ENCODE measurements around the gene BCR. TPM values are rescaled to one million over a fixed set of nuclear protein-coding genes. Genes with fewer than 3 reads are reported as not detected.
A peak's percentile ranks its signal among the peaks of the same experiment; 100 is the strongest.

BCR gene
- total RNA-seq, 2 experiments from 2014 or later, result 62.3 to 63.3 TPM

DNA sequence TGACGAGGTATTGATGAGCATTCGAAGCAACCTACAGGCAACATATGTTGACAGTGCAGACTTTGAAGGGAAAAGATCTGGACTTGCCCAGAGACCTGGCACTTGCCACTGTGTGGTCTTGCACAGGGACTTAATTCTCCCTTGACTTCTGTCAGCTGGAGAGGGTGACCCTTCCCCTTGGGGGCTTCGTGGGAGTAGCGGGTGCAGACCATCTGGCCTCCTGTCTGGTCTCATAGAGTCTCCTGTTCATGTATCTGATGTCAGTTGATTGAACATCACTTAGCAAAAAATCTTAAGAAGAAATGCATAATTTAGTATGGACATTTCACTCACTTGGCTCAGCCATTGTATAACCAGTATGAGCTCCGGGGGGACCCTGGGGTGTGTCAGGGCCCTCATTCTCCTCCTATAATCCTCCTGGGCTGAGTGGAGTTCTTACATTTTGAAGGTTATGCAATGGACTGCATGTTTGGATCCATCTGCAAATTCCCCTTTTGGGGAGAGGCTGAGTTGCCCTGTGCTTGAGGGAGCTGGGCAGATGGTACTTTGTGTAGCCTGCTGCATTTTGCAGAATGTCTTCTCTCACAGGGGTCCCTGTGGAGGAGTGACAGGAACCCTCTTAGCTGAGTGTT lies 13.0 kb downstream of the BCR start:
- CTCF ChIA-PET, result interaction anchor here (0.9 kb wide), 1 partner anchor 10 kb away, joined by 3 read pairs; no protein-coding TSS in a partner anchor
- Mint-ChIP-seq H3K4me3 (no peak overlapping the region), H3K9me3 (no peaks in the 10 kb centered on the region), H3K27me3 (ENCODE audit: low read depth) (no peaks in the 10 kb centered on the region), H3K4me1 (ENCODE audit: low read depth) (peaks cover 41% of the 10 kb centered on the region), H3K36me3 (ENCODE audit: low read depth) (peaks cover 16% of the 10 kb centered on the region), H3K27ac (no peak overlapping the region)
- intact Hi-C loops (cut with micrococcal nuclease), result no loop called here
- DNase-seq, result no peak

DNA sequence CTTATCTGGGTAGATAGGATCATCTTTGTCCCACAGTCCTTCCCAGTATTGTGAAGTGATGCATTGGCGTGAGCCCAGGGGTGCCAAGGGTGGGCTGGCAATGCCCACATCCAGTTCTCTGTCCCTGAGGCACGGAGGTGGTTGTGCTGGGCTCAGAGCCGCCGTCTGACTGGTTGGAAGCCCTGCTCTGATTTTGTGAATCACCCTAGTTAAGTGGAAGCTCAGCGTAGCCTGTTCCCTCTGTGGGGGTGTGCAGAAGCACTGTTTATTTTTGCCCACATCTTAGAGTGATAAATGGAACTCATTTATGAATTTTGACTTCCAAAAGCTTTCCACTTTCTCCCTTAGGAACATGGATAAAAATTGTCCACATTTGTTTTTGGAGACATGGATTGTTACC lies 13.6 kb downstream of the BCR start:
- H3K4me3 Mint-ChIP-seq, result no peak overlapping the region
- no peak overlapping the region for H3K27ac Mint-ChIP-seq
- intact Hi-C loops (cut with micrococcal nuclease), result no loop called here
- CTCF ChIA-PET, result interaction anchor here (0.9 kb wide), 1 partner anchor 11 kb away, joined by 3 read pairs; no protein-coding TSS in a partner anchor
- peaks cover 47% of the 10 kb centered on the region for H3K4me1 Mint-ChIP-seq (ENCODE audit: low read depth)
- no peaks in the 10 kb centered on the region for H3K27me3 Mint-ChIP-seq (ENCODE audit: low read depth)
- H3K36me3 Mint-ChIP-seq (ENCODE audit: low read depth), result peaks cover 16% of the 10 kb centered on the region
- DNase-seq, result no peak
- H3K9me3 Mint-ChIP-seq, result no peaks in the 10 kb centered on the region

- CTCF ChIA-PET, result interaction anchor here (0.7 kb wide), 1 partner anchor 56 kb away, joined by 3 read pairs; no protein-coding TSS in a partner anchor
- H3K4me3 Mint-ChIP-seq, result no peak overlapping the region
- DNase-seq, result no peak
- intact Hi-C loops (cut with micrococcal nuclease), result no loop called here
- H3K27ac Mint-ChIP-seq, result no peak overlapping the region
- no peaks in the 10 kb centered on the region for H3K9me3 Mint-ChIP-seq
- peaks cover 14% of the 10 kb centered on the region for H3K36me3 Mint-ChIP-seq (ENCODE audit: low read depth)
- H3K27me3 Mint-ChIP-seq (ENCODE audit: low read depth), result no peaks in the 10 kb centered on the region
- peaks cover 51% of the 10 kb centered on the region for H3K4me1 Mint-ChIP-seq (ENCODE audit: low read depth)
Observed at GRCh38 chr22:23196165-23196564, 15.9 kb downstream of the BCR start.

DNA sequence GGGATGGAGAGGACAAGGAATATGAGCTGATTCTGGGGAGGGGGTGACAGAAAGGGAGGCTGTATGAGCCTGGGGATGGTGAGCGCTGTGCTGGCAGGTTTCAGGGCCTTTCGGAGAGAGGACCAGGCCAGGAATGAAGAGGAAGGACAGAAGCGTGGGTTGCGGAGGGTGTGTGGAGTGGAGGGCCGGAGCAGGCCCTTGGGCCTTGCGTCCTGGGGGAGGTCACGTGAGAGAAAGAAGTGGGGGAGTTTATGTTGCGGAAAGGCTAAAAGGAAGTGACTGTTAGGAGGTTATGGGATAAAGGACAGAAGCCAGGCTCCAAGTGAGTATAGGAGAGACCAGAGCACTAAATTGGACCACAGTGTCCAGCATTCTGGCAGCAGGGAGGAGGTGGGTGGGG lies 17.5 kb downstream of the BCR start:
- H3K27ac Mint-ChIP-seq, result no peak overlapping the region
- no peak for DNase-seq
- no peak overlapping the region for H3K4me3 Mint-ChIP-seq
- intact Hi-C loops (cut with micrococcal nuclease), result no loop called here
- peaks cover 8% of the 10 kb centered on the region for H3K36me3 Mint-ChIP-seq (ENCODE audit: low read depth)
- H3K27me3 Mint-ChIP-seq (ENCODE audit: low read depth), result no peaks in the 10 kb centered on the region
- CTCF ChIA-PET, result no interaction called here
- H3K4me1 Mint-ChIP-seq (ENCODE audit: low read depth), result peaks cover 49% of the 10 kb centered on the region
- no peaks in the 10 kb centered on the region for H3K9me3 Mint-ChIP-seq

DNA sequence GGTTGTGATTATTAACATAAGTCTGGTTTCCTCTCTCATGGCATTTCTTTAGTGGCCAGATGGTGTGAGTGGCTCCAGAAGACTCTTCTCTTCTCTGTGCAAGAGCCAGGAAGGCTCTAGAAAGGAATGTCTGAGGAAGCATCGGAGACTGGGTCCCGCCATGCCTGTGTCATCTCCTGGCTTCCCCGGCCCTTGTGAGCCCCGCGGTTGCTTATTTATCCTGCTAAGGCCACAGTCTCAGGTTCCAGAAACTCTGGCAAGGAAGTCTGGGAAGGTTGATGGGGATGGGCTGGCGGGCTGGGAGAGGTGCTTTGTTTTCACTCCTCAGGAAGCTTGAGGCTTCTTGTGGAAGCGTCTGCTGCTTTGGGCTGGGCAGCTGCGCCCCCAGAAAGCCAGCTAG lies 18.9 kb downstream of the BCR start:
- CTCF ChIA-PET, result no interaction called here
- intact Hi-C loops (cut with micrococcal nuclease), result no loop called here
- H3K27me3 Mint-ChIP-seq (ENCODE audit: low read depth), result no peaks in the 10 kb centered on the region
- H3K4me3 Mint-ChIP-seq, result no peak overlapping the region
- no peaks in the 10 kb centered on the region for H3K9me3 Mint-ChIP-seq
- no peak for DNase-seq
- H3K4me1 Mint-ChIP-seq (ENCODE audit: low read depth), result peaks cover 46% of the 10 kb centered on the region
- H3K27ac Mint-ChIP-seq, result no peak overlapping the region
- H3K36me3 Mint-ChIP-seq (ENCODE audit: low read depth), result peaks cover 13% of the 10 kb centered on the region

DNA sequence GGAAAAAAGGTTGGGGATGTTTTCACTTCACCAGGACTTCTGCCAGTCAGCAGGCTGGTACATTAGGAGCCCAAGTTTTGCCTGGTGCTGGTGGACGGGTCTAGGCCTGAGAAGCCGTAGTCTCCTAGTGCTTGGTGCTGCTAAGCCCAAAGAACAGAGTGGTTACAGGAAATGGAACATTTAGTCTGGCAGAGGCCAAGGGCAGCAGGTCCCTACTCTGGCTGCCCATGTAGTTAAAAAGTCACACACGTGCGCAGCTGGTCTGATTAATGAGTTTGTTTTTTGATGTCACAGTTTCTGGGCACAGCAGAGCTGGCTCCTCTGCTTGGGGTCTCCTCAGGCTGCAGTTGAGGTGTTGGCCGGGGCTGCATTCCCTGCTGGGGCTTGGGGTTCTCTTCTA lies 20.6 kb downstream of the BCR start:
- Mint-ChIP-seq H3K27me3 (ENCODE audit: low read depth) (no peaks in the 10 kb centered on the region), H3K9me3 (no peaks in the 10 kb centered on the region), H3K4me3 (no peak overlapping the region), H3K4me1 (ENCODE audit: low read depth) (peaks cover 55% of the 10 kb centered on the region), H3K27ac (peak overlapping the region; percentile 39), H3K36me3 (ENCODE audit: low read depth) (peaks cover 14% of the 10 kb centered on the region)
- CTCF ChIA-PET, result no interaction called here
- DNase-seq, result no peak
- intact Hi-C loops (cut with micrococcal nuclease), result no loop called here

DNA sequence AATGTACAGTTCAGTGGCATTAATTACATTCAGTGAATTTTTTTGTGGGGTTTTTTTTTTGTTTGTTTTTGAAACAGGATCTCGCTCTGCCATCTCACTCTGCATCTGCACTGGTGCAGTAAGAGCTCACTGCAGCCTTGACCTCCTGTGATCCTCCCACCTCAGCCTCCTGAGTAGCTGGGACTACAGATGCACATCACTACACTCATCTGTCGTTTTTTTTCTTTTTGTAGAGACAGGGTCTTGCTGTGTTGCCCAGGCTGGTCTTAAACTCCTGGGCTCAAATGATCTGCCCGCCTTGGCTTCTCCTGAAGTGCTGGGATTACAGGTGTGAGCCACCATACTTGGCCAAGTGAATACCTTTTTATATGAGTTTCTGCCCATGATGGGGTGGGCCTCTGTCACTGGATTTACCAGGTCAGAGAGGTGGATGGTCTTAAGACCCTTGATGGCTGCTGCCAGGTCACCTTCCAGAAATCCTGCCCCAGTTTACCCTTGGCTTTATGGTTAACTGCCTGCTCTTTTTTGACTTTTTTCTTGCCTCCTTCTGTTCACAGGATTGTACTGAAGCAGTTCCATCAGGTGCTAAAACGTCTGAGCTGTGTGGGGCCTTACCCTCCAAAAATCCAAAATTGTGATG lies 22.6 kb downstream of the BCR start:
- CTCF ChIA-PET, result interaction anchor here (1.2 kb wide), 1 partner anchor 183 kb away, joined by 3 read pairs; no protein-coding TSS in a partner anchor
- no peak overlapping the region for H3K27ac Mint-ChIP-seq
- H3K27me3 Mint-ChIP-seq (ENCODE audit: low read depth), result no peaks in the 10 kb centered on the region
- DNase-seq, result no peak
- peaks cover 19% of the 10 kb centered on the region for H3K36me3 Mint-ChIP-seq (ENCODE audit: low read depth)
- intact Hi-C loops (cut with micrococcal nuclease), result no loop called here
- H3K4me3 Mint-ChIP-seq, result no peak overlapping the region
- H3K4me1 Mint-ChIP-seq (ENCODE audit: low read depth), result peaks cover 48% of the 10 kb centered on the region
- H3K9me3 Mint-ChIP-seq, result no peaks in the 10 kb centered on the region

GRCh38 chr22:23203452-23204124 lies 23.3 kb downstream of the BCR start:
- Mint-ChIP-seq H3K27ac (no peak overlapping the region), H3K36me3 (ENCODE audit: low read depth) (peaks cover 20% of the 10 kb centered on the region), H3K27me3 (ENCODE audit: low read depth) (no peaks in the 10 kb centered on the region), H3K4me3 (no peak overlapping the region), H3K9me3 (no peaks in the 10 kb centered on the region), H3K4me1 (ENCODE audit: low read depth) (peaks cover 45% of the 10 kb centered on the region)
- intact Hi-C loops (cut with micrococcal nuclease), result no loop called here
- CTCF ChIA-PET, result no interaction called here
- no peak for DNase-seq

DNA sequence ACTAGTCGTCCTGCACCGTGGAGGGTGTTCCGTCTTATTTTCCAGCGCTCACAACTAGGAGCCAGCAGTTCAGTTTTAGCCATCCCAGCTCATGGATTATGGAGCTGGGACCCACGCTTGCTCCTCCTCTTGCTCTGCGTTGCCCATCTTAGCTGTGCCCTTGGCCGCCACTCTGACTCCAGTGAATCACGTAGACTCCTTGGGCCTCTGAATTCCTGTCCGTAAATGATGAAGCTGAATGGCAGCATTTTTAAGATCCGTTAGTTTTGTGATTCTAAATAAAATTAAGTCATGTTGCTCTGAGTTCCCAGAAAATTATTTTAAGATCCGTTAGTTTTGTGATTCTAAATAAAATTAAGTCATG lies 23.8 kb downstream of the BCR start:
- intact Hi-C loops (cut with micrococcal nuclease), result no loop called here
- H3K9me3 Mint-ChIP-seq, result no peaks in the 10 kb centered on the region
- no peak overlapping the region for H3K27ac Mint-ChIP-seq
- H3K27me3 Mint-ChIP-seq (ENCODE audit: low read depth), result no peaks in the 10 kb centered on the region
- CTCF ChIA-PET, result no interaction called here
- H3K4me1 Mint-ChIP-seq (ENCODE audit: low read depth), result peaks cover 42% of the 10 kb centered on the region
- DNase-seq, result no peak
- H3K36me3 Mint-ChIP-seq (ENCODE audit: low read depth), result peaks cover 21% of the 10 kb centered on the region
- H3K4me3 Mint-ChIP-seq, result no peak overlapping the region

DNA sequence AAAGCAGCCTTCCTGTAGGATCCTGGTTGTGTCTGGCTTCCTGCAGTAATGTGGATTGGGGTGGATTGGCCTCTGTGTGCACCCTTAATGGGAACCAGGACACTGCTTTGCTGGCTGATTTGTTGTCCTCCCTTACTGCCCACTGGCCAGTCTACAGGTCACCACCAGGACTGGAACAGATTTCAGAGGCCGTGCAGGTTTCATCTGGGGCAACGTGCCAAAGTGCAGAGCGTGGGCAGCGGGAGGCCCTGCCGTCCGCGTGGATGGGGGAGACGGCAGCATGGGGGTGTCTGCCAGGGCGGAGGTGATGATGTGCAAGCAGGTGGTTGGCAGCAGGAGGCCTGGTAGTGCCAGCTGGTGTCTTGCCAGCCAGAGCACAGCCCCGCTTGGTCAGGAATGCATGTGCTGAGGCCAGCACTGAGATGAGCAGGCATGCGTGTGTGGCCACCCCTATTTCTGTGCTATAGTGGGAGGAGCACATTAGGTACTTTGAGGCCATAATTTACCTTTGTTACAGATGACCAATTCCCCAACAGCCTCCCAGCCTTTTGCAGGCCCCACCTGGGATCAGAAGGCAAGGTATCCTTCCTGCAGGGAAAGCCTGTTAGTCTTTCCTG lies 24.3 kb downstream of the BCR start:
- no peaks in the 10 kb centered on the region for H3K27me3 Mint-ChIP-seq (ENCODE audit: low read depth)
- intact Hi-C loops (cut with micrococcal nuclease), result no loop called here
- CTCF ChIA-PET, result no interaction called here
- H3K4me1 Mint-ChIP-seq (ENCODE audit: low read depth), result peaks cover 37% of the 10 kb centered on the region
- H3K27ac Mint-ChIP-seq, result peak overlapping the region; percentile 36
- H3K9me3 Mint-ChIP-seq, result no peaks in the 10 kb centered on the region
- H3K4me3 Mint-ChIP-seq, result no peak overlapping the region
- DNase-seq, result no peak
- peaks cover 21% of the 10 kb centered on the region for H3K36me3 Mint-ChIP-seq (ENCODE audit: low read depth)

- no peaks in the 10 kb centered on the region for H3K9me3 Mint-ChIP-seq
- no peak for DNase-seq
- H3K27me3 Mint-ChIP-seq (ENCODE audit: low read depth), result no peaks in the 10 kb centered on the region
- H3K4me1 Mint-ChIP-seq (ENCODE audit: low read depth), result peaks cover 33% of the 10 kb centered on the region
- no peak overlapping the region for H3K4me3 Mint-ChIP-seq
- H3K27ac Mint-ChIP-seq, result no peak overlapping the region
- CTCF ChIA-PET, result interaction anchor here (0.9 to 1.0 kb wide), 2 partner anchors 84 to 246 kb away, joined by 3 to 6 read pairs; no protein-coding TSS in a partner anchor
- peaks cover 21% of the 10 kb centered on the region for H3K36me3 Mint-ChIP-seq (ENCODE audit: low read depth)
- intact Hi-C loops (cut with micrococcal nuclease), result no loop called here
Observed at GRCh38 chr22:23205339-23206049, 25.2 kb downstream of the BCR start.

- intact Hi-C loops (cut with micrococcal nuclease), result no loop called here
- no peaks in the 10 kb centered on the region for H3K9me3 Mint-ChIP-seq
- no peak overlapping the region for H3K27ac Mint-ChIP-seq
- H3K36me3 Mint-ChIP-seq (ENCODE audit: low read depth), result peaks cover 21% of the 10 kb centered on the region
- no peak overlapping the region for H3K4me3 Mint-ChIP-seq
- CTCF ChIA-PET, result interaction anchor here (0.6 kb wide), 2 partner anchors 118 to 250 kb away, joined by 5 read pairs; no protein-coding TSS in a partner anchor
- peaks cover 32% of the 10 kb centered on the region for H3K4me1 Mint-ChIP-seq (ENCODE audit: low read depth)
- H3K27me3 Mint-ChIP-seq (ENCODE audit: low read depth), result no peaks in the 10 kb centered on the region
- no peak for DNase-seq
Observed at GRCh38 chr22:23206915-23207314, 26.6 kb downstream of the BCR start.
